Fibroblast of pulmonary artery (primary cell): ENCODE measurements around the gene UQCRHL.

Experiments used
- DNase-seq: peaks from one replicate; pipeline ENCODE4 v3.0.0-alpha.2; 2010; ENCODE audit warnings: low read depth
- H3K4me3 ChIP-seq: replicated peaks from 2 replicates; pipeline ENCODE4 v1.5.1; 2011; ENCODE audit warnings: low read depth, mild to moderate bottlenecking, control low read depth, low read length, moderate library complexity
- TF ChIP-seq, protein P1 (sequence below): IDR thresholded peaks from 2 replicates; pipeline ENCODE4 v1.5.1; 2011; ENCODE audit warnings: mild to moderate bottlenecking, control low read depth, low read length, inconsistent platforms; ENCODE audit errors: missing control alignments

Gene UQCRHL

DNA sequence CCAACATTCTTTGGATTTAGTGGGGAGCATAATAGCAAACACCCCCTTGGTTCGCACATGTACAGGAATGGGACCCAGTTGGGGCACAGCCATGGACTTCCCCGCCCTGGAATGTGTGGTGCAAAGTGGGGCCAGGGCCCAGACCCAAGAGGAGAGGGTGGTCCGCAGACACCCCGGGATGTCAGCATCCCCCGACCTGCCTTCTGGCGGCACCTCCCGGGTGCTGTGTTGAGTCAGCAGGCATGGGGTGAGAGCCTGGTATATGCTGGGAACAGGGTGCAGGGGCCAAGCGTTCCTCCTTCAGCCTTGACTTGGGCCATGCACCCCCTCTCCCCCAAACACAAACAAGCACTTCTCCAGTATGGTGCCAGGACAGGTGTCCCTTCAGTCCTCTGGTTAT is 21.8 kb downstream of the UQCRHL start:
- no peak overlapping the region for H3K4me3 ChIP-seq
- DNase-seq, result no peak
- TF ChIP-seq, protein P1, sequence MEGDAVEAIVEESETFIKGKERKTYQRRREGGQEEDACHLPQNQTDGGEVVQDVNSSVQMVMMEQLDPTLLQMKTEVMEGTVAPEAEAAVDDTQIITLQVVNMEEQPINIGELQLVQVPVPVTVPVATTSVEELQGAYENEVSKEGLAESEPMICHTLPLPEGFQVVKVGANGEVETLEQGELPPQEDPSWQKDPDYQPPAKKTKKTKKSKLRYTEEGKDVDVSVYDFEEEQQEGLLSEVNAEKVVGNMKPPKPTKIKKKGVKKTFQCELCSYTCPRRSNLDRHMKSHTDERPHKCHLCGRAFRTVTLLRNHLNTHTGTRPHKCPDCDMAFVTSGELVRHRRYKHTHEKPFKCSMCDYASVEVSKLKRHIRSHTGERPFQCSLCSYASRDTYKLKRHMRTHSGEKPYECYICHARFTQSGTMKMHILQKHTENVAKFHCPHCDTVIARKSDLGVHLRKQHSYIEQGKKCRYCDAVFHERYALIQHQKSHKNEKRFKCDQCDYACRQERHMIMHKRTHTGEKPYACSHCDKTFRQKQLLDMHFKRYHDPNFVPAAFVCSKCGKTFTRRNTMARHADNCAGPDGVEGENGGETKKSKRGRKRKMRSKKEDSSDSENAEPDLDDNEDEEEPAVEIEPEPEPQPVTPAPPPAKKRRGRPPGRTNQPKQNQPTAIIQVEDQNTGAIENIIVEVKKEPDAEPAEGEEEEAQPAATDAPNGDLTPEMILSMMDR, result no peak

DNA sequence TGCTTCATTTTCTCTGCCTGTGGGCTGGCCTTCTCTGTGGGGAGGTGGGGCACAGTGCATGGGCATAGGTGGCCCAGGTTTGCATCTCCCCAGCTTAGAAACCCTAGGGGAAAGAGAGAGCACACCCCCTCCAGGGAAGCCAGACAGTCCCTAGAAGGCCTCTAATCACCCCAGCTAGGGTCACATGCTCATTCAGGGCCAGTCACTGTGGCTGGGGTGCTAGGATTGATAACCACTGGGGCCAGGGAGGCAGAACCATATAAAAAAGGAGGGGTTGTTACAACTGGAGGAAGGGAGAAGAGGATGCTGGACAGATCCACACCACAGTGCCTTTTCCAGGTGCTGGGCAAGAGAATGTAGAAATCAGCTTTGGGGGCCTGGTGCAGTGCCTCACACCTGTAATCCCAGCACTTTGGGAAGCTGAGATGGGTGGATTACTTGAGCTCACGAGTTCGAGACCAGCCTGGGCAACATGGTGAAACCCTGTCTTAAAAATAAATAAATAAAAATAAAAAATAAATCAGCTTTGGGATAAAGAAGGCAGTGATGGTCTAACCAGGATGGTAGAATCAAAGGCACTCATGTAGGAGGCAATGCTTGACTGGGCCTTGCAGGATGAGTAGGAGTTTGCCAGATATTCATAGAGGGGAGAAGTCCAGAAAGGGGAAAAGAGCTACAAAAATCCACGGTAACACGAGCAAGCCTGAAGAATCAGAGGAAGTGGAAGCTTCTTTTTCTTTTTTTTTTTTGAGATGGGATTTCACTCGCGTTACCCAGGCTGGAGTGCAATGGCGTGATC is 29.3 kb downstream of the UQCRHL start:
- H3K4me3 ChIP-seq, result no peak overlapping the region
- no peak for DNase-seq
- TF ChIP-seq, protein P1, result no peak

DNA sequence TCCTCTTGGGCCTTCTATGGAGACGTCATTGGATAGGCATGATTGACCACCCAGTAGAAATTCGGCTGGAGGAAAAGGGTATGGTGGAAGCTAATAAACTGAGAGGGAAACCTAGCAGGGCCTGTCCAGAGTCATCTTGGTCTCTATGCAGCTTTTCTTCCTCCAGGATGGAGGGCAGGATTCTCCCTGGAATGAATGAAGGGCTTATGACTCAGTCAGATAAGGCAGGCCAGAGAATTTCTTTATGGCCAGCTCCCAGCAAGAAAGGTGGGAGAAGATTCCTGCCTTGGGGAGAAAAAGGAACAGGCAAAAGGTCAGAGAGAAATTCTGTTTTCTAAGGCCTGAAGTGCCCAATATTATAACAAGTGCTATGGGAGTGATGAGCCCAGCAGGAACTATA is 31.7 kb downstream of the UQCRHL start:
- TF ChIP-seq, protein P1, result no peak
- no peak for DNase-seq

DNA sequence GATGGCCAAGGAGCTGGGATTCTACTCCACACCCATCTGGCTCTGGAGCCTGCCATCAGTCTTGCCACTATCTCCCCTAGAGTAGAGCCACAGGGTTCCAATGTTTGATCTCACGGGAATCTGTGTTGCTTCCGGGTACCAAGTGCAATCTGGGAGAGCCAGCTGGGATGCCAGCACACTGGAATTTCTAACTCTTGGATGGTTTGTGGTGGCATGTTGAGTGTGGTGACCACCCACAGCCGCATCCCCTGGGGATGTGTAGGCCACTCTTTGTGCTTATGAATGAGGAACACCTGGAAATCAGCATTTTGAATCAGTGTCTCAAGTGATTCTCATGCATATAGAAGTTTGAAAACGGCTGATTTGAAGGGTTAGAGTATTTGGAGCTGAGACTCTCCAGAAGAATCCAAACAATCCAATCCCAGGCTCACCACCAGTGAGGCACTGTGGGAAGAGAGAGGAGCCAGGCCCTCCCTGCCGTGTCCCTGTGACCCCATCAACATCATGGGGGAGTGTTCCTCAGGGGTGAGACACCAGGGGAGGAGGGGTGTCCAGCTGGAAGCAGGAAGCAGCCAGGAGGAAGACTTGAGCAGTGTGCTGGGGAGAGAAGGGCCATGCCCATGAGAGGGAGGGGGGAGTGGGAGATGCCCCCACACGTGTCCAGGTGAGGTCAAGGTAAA is 35.5 kb downstream of the UQCRHL start:
- TF ChIP-seq, protein P1, result no peak
- H3K4me3 ChIP-seq, result no peak overlapping the region
- DNase-seq, result no peak

More for the DNA sequence above, 31.7 kb downstream of the UQCRHL start:
- H3K4me3 ChIP-seq, result no peak overlapping the region

DNA sequence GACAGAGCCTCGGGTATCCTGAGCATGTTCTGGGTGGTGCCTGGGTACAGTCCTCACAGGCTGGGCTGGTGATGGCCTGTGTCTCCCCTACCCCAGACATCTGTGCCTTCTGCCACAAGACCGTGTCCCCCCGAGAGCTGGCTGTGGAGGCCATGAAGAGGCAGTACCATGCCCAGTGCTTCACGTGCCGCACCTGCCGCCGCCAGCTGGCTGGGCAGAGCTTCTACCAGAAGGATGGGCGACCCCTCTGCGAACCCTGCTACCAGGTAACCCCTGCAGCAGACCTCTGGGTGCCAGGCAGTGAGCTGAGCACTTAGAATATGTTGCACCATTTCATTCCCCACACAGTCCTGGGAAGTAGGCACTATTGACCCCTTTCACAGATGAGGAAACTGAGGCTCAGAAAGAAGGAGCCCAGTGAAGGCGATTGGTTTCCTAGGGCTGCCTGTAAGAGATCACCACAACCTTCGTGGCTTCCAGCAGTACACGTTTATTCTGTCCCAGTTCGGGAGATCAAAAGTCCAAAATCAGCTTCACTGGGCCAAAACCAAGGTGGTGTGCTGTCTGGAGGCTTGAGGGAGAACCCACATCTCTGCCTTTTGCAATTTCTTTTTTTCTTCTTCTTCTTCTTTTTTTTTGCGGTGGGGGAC is 37.0 kb downstream of the UQCRHL start:
- no peak overlapping the region for H3K4me3 ChIP-seq
- TF ChIP-seq, protein P1, result no peak
- DNase-seq, result no peak

DNA sequence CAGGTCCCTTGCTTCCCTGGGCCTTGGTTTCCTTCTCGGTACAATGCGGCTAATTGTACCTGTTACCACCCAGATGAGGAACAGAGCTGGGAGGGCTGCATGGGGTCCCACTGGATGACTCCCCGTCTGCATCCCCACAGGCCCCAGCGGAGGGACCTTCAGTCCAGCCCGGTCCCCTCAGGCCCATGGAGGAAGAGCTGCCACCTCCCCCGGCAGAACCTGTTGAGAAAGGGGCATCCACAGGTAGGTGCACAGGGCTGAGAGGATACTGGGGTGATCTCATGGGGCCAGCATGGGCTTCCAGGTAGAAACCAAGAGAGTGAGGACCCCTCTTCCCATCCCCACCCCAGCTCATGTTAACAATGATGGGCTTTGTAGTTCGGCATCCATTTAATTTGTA is 39.1 kb downstream of the UQCRHL start:
- no peak for DNase-seq
- TF ChIP-seq, protein P1, result no peak
- no peak overlapping the region for H3K4me3 ChIP-seq
